Activated naive CD4-positive, alpha-beta T cell treated with anti-CD3 and anti-CD28 coated beads, Interleukin-2, amount 50 U/mL, for 24 hours (primary cell): ENCODE measurements around the gene ASS1.

Experiments used
- H3K27ac Mint-ChIP-seq: one replicate; pipeline ENCODE4 v1.8.0; 2021; ENCODE audit warnings: mild to moderate bottlenecking, mixed read lengths
- H3K27me3 Mint-ChIP-seq: one replicate; pipeline ENCODE4 v1.8.0; 2021; ENCODE audit warnings: mixed read lengths
- H3K36me3 Mint-ChIP-seq: one replicate; pipeline ENCODE4 v1.8.0; 2021; ENCODE audit warnings: mixed read lengths
- H3K4me1 Mint-ChIP-seq: one replicate; pipeline ENCODE4 v1.8.0; 2021; ENCODE audit warnings: mixed read lengths
- H3K4me3 Mint-ChIP-seq: one replicate; pipeline ENCODE4 v1.8.0; 2021; ENCODE audit warnings: mild to moderate bottlenecking, mixed read lengths
- H3K9me3 Mint-ChIP-seq: one replicate; pipeline ENCODE4 v1.8.0; 2021; ENCODE audit warnings: mixed read lengths

ASS1 gene

GRCh38 chr9:130410443-130410842, 34.3 kb upstream of the ASS1 start:
- no peak overlapping the region for H3K27ac Mint-ChIP-seq
- H3K4me1 Mint-ChIP-seq = no peaks in the 10 kb centered on the region
- H3K27me3 Mint-ChIP-seq = no peaks in the 10 kb centered on the region
- H3K9me3 Mint-ChIP-seq = no peaks in the 10 kb centered on the region
- H3K36me3 Mint-ChIP-seq = no peaks in the 10 kb centered on the region
- no peak overlapping the region for H3K4me3 Mint-ChIP-seq

GRCh38 chr9:130411566-130411915, 33.2 kb upstream of the ASS1 start:
- H3K4me3 Mint-ChIP-seq = no peak overlapping the region
- no peaks in the 10 kb centered on the region for H3K27me3 Mint-ChIP-seq
- no peaks in the 10 kb centered on the region for H3K36me3 Mint-ChIP-seq
- H3K4me1 Mint-ChIP-seq = no peaks in the 10 kb centered on the region
- H3K9me3 Mint-ChIP-seq = no peaks in the 10 kb centered on the region
- H3K27ac Mint-ChIP-seq = no peak overlapping the region

- Mint-ChIP-seq H3K4me3 (no peak overlapping the region), H3K9me3 (no peaks in the 10 kb centered on the region), H3K27me3 (no peaks in the 10 kb centered on the region), H3K36me3 (no peaks in the 10 kb centered on the region), H3K27ac (peak overlapping the region; percentile 55), H3K4me1 (no peaks in the 10 kb centered on the region)
Observed at GRCh38 chr9:130414081-130414731, 30.6 kb upstream of the ASS1 start.

- no peaks in the 10 kb centered on the region for H3K36me3 Mint-ChIP-seq
- H3K27me3 Mint-ChIP-seq = peaks cover 2% of the 10 kb centered on the region
- no peak overlapping the region for H3K4me3 Mint-ChIP-seq
- H3K4me1 Mint-ChIP-seq = no peaks in the 10 kb centered on the region
- no peak overlapping the region for H3K27ac Mint-ChIP-seq
- H3K9me3 Mint-ChIP-seq = no peaks in the 10 kb centered on the region
Observed at GRCh38 chr9:130414910-130415746, 29.6 kb upstream of the ASS1 start.

- Mint-ChIP-seq H3K27ac (no peak overlapping the region), H3K4me3 (no peak overlapping the region), H3K36me3 (no peaks in the 10 kb centered on the region), H3K4me1 (no peaks in the 10 kb centered on the region), H3K9me3 (no peaks in the 10 kb centered on the region), H3K27me3 (peaks cover 2% of the 10 kb centered on the region)
Observed at GRCh38 chr9:130417602-130418001, 27.2 kb upstream of the ASS1 start.

- no peaks in the 10 kb centered on the region for H3K4me1 Mint-ChIP-seq
- H3K36me3 Mint-ChIP-seq = no peaks in the 10 kb centered on the region
- no peaks in the 10 kb centered on the region for H3K9me3 Mint-ChIP-seq
- H3K4me3 Mint-ChIP-seq = no peak overlapping the region
- no peak overlapping the region for H3K27ac Mint-ChIP-seq
- H3K27me3 Mint-ChIP-seq = peaks cover 2% of the 10 kb centered on the region
Observed at GRCh38 chr9:130418776-130419175, 26.0 kb upstream of the ASS1 start.

- no peak overlapping the region for H3K27ac Mint-ChIP-seq
- H3K36me3 Mint-ChIP-seq = no peaks in the 10 kb centered on the region
- peaks cover 2% of the 10 kb centered on the region for H3K27me3 Mint-ChIP-seq
- H3K4me1 Mint-ChIP-seq = no peaks in the 10 kb centered on the region
- H3K9me3 Mint-ChIP-seq = no peaks in the 10 kb centered on the region
- H3K4me3 Mint-ChIP-seq = no peak overlapping the region
Observed at GRCh38 chr9:130419521-130420035, 25.2 kb upstream of the ASS1 start.

- no peak overlapping the region for H3K4me3 Mint-ChIP-seq
- H3K36me3 Mint-ChIP-seq = no peaks in the 10 kb centered on the region
- H3K27ac Mint-ChIP-seq = no peak overlapping the region
- H3K9me3 Mint-ChIP-seq = no peaks in the 10 kb centered on the region
- H3K27me3 Mint-ChIP-seq = peaks cover 2% of the 10 kb centered on the region
- no peaks in the 10 kb centered on the region for H3K4me1 Mint-ChIP-seq
Observed at GRCh38 chr9:130421154-130421801, 23.5 kb upstream of the ASS1 start.

- H3K4me1 Mint-ChIP-seq = no peaks in the 10 kb centered on the region
- peaks cover 2% of the 10 kb centered on the region for H3K27me3 Mint-ChIP-seq
- no peak overlapping the region for H3K27ac Mint-ChIP-seq
- H3K36me3 Mint-ChIP-seq = no peaks in the 10 kb centered on the region
- H3K9me3 Mint-ChIP-seq = no peaks in the 10 kb centered on the region
- H3K4me3 Mint-ChIP-seq = no peak overlapping the region
Observed at GRCh38 chr9:130421802-130422276, 22.9 kb upstream of the ASS1 start.

- Mint-ChIP-seq H3K4me1 (no peaks in the 10 kb centered on the region), H3K27ac (no peak overlapping the region), H3K9me3 (no peaks in the 10 kb centered on the region), H3K27me3 (peaks cover 2% of the 10 kb centered on the region), H3K36me3 (no peaks in the 10 kb centered on the region), H3K4me3 (no peak overlapping the region)
Observed at GRCh38 chr9:130422546-130422945, 22.2 kb upstream of the ASS1 start.

- no peak overlapping the region for H3K27ac Mint-ChIP-seq
- no peaks in the 10 kb centered on the region for H3K9me3 Mint-ChIP-seq
- no peaks in the 10 kb centered on the region for H3K36me3 Mint-ChIP-seq
- H3K4me3 Mint-ChIP-seq = no peak overlapping the region
- peaks cover 2% of the 10 kb centered on the region for H3K27me3 Mint-ChIP-seq
- no peaks in the 10 kb centered on the region for H3K4me1 Mint-ChIP-seq
Observed at GRCh38 chr9:130423272-130423671, 21.5 kb upstream of the ASS1 start.

GRCh38 chr9:130424595-130425454, 19.9 kb upstream of the ASS1 start:
- no peaks in the 10 kb centered on the region for H3K36me3 Mint-ChIP-seq
- H3K4me1 Mint-ChIP-seq = no peaks in the 10 kb centered on the region
- no peak overlapping the region for H3K27ac Mint-ChIP-seq
- no peaks in the 10 kb centered on the region for H3K27me3 Mint-ChIP-seq
- H3K4me3 Mint-ChIP-seq = no peak overlapping the region
- H3K9me3 Mint-ChIP-seq = no peaks in the 10 kb centered on the region

GRCh38 chr9:130425741-130426466, 18.9 kb upstream of the ASS1 start:
- Mint-ChIP-seq H3K9me3 (no peaks in the 10 kb centered on the region), H3K27ac (no peak overlapping the region), H3K27me3 (no peaks in the 10 kb centered on the region), H3K4me3 (no peak overlapping the region), H3K36me3 (no peaks in the 10 kb centered on the region), H3K4me1 (no peaks in the 10 kb centered on the region)

GRCh38 chr9:130426467-130426773, 18.3 kb upstream of the ASS1 start:
- Mint-ChIP-seq H3K36me3 (no peaks in the 10 kb centered on the region), H3K4me3 (no peak overlapping the region), H3K27me3 (no peaks in the 10 kb centered on the region), H3K27ac (no peak overlapping the region), H3K4me1 (no peaks in the 10 kb centered on the region), H3K9me3 (no peaks in the 10 kb centered on the region)

- Mint-ChIP-seq H3K27ac (no peak overlapping the region), H3K4me1 (no peaks in the 10 kb centered on the region), H3K36me3 (no peaks in the 10 kb centered on the region), H3K27me3 (no peaks in the 10 kb centered on the region), H3K4me3 (no peak overlapping the region), H3K9me3 (no peaks in the 10 kb centered on the region)
Observed at GRCh38 chr9:130426883-130427282, 17.9 kb upstream of the ASS1 start.
